Measurements from ENCODE around the gene KCNT2. TPM values are rescaled to one million over a fixed set of nuclear protein-coding genes. Genes with fewer than 3 reads are reported as not detected.

The KCNT2 gene
- total RNA-seq, 2 experiments from 2014 or later = not detected

Small RNA genes within 50 kb of the gene (microRNA-seq; reads per million reads assigned to microRNA genes)
- gene MIR4735 = not detected

Other genes starting within 250 kb of the KCNT2 start
- gene CFH, start 43.6 kb upstream of the KCNT2 start, total RNA-seq = 10 to 100 TPM in 1 of 2 experiments, 1 to 10 TPM in 1; 5.0 to 13.3 TPM
- gene CFHR3, start 166.4 kb upstream of the KCNT2 start, total RNA-seq = not detected
- not detected for gene CFHR1, start 211.3 kb upstream of the KCNT2 start, total RNA-seq